NCI-H345 treated with DMSO at 0.1 percent for 48 hours (cell line): ENCODE results near the gene IQGAP2.
"Not testable (repeated sequence)": the region's sequence is repeated elsewhere in the genome, so short reads cannot be mapped to it uniquely, and the experiment has no call there.

ENCODE experiments used
- DNase-seq: peaks from one replicate; lab custom pipeline; 2025; ENCODE audit not compliant: unreplicated experiment; lab: John Stamatoyannopoulos, UW

IQGAP2 gene

DNA sequence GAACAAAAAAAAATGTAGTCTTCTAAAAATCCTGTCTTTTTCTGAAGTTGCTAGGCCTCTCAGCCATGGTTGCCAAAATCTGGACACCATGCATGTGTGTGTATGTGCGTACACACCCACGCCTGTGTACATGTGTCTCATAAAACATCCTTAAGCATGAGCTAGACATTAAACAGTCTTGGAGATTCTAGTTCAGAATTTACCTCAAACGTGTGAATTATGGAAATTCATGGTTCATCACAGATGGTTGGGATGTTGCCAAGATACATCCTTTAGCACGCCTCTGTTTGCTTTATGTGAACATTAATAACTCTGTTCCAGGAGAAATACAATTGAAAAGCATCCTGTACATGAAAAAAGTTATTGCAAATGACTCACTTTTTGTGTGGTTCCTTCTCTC, 167.1 kb downstream of the IQGAP2 start:
- DNase-seq: no peak

DNA sequence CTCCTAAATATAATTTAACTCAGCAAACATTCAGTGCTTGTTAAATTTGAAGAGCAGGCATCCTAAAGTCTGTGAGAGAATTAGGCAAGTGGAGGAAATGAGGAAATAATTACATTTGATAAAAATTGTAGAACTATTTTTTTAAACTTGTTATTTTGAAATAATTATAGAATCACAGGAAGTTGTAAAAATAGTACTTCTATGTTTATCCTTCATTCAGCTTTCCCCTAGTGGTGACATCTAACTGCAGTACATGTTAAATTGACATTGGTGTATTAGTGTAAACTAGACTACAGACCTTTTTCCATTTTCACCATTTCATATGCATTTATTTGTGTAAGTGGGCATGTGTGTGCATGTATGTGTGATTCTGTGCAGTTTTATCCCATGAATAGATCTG, 168.5 kb downstream of the IQGAP2 start:
- DNase-seq: no peak

DNA sequence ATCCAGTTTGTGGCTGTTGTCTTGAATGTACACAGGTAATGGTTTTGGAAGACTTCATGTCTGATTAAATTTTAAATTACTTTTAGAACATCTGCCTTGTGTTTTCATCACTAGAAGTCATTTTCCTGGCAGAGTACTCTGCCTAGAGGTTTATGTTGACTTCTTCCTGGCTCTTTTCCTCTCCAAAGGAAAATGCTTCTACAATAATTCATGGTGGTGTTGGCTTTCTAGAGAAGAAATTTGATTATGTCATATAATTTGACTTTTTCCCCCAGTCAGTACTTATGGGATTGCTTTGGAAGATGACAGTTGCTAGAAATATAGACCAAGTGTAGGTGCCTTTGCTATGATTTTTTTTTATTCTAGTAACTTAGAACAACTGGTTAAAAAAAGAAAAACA, 173.4 kb downstream of the IQGAP2 start:
- no peak for DNase-seq

DNA sequence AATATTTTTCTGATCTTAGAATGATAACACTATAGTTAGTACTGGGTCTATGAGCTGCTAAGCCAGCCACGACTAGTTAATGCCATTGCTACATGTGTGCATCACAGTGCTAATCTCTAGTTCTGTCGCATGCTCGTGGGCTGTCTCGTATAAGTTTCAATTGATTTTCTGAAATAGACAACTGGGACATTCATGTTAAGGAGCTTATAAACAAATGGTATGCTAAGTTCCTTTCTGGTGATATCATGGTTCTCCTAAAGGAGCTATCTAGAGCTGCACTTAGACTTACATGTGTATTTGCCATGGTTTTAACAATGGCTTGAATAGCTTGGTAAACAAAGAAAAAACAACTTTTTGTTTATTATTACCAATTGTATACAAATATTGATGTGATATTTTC, 173.9 kb downstream of the IQGAP2 start:
- no peak for DNase-seq

DNA sequence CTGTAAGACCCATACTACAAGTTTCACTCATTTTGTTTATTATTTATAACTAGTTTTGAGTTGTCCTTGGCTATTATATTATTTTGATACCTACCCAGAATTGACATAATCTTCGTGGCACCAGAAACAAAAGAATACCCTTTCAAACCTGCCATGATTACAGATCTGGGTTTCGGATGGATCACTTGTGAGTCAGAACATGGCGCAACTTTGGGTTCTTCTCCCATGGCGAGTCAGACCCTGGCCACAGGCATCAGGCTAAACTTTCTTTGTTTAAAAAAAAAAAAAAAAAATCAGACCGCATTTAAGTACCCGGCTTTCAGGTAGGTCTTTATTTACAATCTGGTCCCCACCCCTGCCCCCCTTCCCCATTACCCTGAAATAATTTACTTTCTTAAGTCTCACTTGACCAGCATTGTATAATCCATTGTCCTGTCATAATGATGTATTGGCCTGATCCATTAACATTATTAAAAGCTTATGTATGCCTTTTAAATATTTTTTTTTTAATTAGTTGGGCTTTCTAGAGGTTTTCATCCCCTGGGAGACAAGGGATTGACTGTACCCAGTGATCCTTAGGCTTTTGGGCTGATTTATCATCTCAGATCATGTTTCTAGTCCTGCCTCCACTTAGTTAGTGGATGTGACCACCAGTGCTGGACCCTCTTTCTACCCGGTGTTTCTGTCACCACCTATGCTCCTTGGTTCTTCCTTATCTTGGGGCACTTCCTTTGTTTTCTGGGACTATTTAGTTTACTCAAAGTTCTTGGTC, 176.3 kb downstream of the IQGAP2 start:
- no peak for DNase-seq

DNA sequence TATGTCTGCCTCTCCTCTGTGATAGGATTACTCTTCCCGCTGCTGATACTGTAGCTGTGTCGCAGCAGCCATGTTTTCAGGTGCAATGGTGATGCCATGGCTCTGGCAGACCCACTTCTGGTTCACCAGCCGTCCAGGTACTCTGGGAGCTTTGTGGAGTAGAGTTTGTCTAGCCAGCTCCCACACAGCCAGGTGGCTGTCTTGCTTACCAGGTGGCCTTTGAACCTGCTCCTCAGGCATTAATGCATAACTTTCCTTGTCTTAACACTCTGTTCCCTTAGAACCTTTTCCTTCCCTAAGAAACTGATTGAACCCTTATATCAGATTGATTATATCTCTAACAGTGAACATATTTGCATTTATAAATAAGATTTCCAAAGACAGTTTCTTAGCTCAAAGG, 177.9 kb downstream of the IQGAP2 start:
- DNase-seq: no peak

DNA sequence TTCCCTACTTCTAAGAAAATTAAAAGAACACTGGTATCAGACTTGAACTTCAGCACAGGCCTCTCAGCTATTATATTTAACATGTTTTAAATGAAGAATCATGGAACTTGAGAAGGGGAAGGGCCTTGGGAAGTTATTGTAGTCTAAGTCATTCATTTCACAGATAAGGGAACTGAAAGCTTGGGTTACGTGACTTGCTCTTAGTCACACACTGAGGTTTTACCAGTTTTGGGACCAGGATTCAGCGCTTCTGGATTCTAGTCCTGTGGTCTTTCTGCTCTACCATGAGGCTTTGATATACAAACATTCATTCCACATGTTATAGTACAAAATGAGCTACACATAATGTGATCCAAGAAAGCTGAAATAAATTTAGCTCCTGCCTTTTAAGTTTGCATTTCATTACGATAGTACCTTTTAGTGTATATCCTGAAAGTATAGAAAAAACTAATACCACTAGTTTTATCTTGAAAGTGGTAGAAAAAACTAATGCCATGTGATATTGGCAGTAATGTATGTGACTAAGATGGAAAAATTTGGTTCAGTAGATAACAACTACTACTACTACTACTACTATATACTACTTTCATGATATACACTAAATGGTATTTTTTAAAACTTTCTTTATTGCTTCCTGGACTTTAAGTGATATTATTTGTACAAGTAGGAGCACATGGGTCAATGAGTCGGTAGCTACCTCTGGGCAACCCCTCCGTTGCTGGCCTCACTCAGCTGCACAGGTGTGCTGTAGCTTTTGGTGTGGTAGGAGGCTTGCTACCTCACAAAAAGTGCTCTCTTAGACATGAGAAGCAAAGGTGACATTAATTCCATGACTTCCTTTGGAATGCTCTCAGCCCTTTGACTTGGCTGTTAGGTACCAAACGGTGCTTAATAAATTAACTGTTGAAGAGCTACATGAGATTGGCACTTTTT, 179.4 kb downstream of the IQGAP2 start:
- no peak for DNase-seq

DNA sequence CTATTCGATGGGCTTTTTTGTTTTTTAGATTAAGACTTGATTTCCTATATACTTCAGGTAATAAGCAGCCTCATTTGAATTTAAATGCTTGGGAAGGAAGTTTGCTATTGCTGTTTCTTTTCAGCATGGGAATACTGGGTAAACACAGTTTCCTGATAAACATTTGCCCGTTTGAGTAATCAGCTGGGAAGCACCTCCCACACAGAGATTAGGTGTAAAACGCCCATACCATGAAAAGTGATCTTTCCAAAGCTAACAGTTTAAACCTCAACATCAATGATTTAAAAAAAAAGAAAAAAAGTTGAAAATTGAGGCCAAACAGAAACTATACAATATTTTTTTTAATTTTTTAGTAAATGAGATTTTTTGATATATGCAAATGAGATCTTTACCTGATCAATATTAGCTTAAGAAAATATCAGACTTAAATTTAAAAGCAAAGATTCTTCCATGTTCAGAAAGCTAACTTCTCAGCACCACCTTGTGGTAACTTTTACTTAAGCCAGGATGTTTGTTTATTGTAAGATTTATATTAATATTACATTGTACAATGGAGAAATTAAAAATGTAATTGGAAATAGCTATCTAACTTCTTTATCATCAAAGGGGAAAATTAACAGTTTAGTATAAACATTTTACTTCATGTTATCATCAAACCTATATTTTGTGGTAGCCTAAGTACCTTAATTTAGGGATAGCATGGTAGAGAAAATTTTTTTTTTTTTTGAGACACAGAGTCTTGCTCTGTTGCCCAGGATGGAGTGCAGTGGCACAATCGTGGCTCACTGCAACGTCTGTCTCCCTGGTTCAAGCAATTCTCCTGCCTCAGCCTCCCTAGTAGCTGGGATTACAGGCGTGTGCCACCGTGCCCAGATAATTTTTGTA, 180.3 kb downstream of the IQGAP2 start:
- DNase-seq: no peak

DNA sequence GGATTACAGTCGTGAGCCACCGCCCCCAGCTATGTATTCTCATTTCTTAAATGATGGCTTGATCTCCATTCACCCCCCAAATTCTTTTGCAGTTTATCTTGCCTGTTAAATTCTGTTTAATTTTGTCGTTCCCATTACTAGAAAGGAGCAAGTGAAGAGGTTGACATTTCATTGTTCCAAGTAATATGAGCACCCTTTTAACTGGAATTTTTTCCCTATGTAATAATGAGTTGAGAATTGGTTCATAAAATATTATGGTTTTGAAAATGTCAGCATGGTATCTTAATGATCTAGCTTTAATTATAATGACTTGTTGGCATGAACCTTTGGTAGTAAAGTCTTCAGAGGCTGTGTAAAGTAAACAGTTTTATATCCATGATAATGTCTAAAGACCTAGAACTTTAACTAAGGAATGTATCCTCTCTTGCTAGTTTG, 182.7 kb downstream of the IQGAP2 start:
- DNase-seq: no peak

DNA sequence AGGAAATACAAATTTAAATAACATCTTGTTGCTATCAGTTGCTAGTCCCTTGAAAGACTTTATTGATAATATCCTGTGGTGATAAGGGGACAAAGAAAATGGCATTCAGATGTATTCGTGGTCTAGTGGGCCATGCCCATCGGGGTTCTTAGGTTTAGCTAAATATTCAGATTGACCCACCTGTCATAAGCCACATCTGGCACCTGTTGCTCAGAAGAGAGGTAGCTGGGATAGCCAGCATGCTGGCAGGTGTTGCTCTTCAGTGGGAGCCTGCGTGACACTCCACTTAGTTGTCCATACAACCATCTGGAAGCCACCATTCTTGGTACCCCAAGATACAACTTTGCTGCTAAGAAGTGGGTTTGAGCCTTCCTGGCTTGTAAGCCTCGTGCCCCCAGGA, 183.4 kb downstream of the IQGAP2 start:
- no peak for DNase-seq

DNA sequence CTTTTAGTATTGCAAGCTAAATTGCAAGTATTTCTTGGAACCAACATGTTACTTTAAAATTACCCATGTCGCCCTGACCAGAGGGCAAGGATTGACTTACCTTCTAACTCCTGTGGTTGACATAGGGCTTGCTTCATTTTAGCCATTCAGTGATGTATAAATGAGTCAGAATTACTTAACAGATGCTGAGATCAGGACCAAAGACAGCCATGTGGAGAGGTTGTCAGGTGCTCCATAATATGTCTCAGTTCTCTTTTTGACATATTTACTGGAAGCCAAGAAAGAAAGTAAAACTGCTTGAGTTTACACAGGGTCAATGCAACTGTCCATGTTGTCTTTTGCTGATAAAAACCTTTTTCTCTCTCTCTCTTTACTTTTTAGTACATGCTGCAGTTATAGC, 186.9 kb downstream of the IQGAP2 start:
- DNase-seq: no peak

DNA sequence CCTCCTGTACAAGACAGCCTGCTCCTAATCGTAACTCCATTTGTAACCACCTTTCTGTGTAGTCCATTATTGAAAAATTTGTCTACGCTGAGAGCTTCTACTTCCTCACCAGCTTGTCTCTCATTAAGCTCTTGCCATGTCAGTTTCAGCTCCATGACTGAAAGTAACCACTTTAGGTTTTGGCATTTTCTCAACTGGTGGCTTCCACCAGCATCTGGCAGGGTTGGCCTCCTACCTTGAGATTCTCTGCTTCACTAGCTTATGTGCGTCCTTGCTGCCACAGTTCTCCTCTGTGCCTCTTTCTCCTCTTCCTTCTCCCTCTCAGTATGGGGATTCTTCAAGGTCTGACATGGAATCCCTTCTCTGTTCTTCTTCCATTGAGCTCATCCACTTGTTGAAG, 188.3 kb downstream of the IQGAP2 start:
- no peak for DNase-seq

DNA sequence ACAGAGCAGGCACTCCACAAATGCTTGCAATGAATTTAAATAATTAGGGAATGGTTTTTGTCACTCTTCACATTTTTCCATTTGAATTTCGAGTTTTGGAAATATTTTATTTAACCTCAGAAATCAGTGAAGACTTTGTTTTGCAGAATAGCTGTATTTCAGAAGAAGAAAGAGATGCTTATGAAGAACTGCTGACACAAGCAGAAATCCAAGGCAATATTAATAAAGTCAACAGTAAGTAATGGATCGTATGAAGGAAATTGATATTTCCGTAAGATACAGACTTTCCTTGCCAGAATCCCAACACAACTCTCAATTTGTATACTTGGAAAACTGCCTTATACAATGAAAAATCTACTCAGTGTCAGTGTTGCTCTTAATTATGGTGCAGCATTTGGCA, 189.6 kb downstream of the IQGAP2 start:
- no peak for DNase-seq

DNA sequence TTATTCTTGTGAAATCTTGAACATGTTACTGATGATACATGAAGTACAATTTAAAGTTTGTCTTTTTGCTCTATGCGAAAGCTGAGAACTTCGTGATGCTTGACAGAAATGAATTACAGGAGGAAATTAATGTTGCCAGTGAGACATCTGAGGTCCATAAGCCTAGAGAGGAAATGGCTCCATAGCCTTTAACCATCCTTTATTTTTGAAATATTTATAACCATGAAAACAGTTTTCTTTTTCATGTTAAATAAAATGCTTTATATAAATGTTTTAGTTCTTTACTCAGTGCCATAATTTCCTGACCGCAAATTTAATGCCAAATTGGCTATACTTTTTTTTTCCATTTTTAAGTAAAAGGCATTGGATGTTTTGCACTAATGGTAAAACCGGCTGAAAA, 191.0 kb downstream of the IQGAP2 start:
- DNase-seq: no peak

DNA sequence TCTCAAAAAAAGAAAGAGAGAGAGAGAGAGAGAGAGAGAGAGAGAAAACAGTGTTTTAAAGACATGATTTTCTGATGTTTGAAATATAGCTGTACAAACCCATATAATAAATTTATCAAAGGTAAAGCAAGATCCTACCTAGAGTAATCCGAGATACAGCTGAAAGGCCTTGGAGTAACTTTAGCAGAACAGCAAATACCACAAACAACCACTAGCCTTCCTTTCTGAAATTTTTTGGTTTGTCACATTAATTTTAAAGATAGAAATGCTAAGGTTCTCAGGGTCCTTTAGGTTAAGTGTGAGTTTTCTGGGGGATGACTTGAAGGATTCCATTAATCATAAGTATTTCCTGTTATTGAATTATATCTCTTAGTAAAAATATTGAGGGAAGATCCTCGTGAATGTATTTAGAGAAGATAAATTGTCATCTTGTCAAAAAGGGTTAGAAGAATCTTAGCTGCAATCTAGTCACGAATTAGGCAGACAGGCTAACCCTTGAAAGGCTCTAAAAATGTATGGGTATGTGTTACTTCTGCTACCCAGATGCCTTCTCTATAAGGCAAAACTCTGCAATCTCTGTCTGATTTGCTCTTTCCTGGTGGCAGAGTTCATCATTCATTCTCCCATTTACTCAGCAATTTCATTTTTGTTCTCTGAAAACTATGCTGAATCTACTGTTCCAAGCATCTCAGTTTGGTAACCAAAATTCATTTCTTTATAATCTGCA, 192.8 kb downstream of the IQGAP2 start:
- DNase-seq: no peak

DNA sequence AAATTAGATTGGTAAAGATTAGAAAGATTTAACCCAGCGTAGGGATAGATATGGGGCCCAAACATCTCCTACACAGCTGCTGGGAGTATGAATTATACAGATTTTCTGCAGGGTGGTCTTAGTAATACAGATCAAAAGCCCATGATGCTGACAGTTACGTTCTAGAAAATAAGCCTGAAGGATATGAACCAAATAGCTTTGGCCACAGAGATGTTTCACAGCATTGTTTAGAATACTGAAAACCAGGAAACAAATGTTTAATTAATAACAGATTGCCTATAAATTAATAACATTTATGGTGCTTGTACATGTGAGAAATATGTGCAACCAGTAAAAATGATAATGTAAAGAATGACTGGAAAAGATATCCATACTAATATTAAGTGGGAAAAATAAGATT, 195.4 kb downstream of the IQGAP2 start:
- DNase-seq: no peak

DNA sequence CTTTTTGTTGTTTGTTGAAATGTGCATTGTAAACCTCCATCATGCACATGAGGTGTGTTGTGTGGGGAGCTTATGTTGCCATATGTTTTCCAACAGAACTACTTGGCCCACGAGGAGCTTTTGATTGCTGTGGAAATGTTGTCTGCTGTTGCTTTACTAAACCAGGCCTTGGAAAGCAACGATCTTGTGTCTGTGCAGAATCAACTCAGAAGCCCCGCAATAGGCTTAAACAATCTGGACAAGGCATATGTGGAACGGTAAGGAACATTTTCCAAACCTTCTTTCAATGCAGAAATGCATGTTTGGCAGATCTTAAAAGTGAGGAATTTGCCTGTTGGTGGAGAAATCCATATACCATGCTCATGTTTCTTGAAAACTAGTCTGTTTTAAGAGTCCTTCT, 197.6 kb downstream of the IQGAP2 start:
- no peak for DNase-seq

DNA sequence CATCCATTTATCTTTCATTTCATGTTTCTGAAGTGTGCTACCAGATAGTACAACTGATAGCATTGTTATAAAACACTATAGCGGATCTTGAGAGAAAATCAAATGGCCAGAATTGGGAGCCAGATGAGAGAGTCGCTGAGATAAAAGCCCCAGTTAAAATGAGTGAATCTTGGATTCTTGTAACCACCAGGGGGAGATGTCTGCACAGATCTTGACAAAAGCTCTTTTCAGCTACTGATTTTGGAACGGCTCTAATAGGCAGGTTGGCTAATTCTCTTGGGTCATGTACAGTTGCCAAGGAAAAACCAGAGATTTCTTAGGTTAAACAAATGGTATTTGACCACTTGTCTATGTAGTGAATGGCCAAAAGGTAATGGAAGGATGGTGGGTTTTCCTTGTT, 198.4 kb downstream of the IQGAP2 start:
- peak; percentile 13 for DNase-seq

DNA sequence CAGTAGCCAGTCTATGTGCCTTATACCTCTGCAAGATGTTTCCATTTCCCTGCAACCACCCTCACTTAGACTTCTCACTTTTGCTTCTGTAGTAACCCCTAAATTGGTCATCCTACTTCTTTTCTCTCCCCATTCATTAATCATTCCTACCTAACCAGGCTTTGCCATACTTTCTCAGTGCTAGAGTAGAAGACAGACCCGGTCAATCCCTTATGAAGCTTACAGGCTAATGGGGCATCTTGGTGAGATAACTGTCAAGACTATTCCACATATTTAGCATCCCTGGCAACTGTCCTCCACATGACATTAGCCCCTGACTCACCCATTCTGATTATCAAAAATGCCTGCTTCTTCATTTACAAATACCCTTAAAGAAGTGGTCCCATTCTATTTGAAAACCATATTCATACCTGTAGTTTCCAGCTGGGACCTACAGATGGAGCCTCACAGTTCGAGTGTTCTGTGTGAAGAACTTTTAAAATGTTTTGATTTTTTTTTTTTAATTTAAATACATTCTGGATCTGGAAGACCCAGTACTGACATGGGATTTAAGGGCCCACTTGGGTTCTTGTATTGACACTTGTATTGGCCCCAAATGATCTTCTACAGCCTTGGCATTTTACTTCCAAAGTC, 199.1 kb downstream of the IQGAP2 start:
- no peak for DNase-seq

DNA sequence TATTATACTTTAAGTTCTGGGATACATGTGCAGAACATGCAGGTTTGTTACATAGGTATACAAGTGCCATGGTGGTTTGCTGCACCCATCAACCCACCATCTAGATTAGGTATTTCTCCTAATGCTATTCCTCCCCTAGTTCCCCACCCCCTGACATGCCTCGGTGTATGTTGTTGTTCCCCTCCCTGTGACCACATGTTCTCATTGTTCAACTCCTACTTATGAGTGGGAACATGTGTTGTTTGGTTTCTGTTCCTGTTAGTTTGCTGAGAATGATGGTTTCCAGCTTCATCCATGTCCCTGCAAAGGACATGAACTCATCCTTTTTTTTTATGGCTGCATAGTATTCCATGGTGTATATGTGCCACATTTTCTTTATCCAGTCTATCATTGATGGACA, 200.9 kb downstream of the IQGAP2 start:
- DNase-seq: not testable (repeated sequence)
